Lower lobe of right lung (tissue), 2 donors: ENCODE results near the gene ITGAE. TPM values are rescaled to one million over a fixed set of nuclear protein-coding genes. Genes with fewer than 3 reads are reported as not detected.

Source experiments
- ATAC-seq, 2 donors: fragments of 200-7000 bp; cut with Tn5 transposase; one replicate each; pipeline ENCODE4 v1.9.1; 2020 to 2022; ENCODE audit warnings: mild to moderate bottlenecking in 2 of 2, moderate library complexity in 2 of 2
- DNase-seq: peaks from one replicate; pipeline ENCODE4 v3.0.0-alpha.2; 2020
- H3K27ac ChIP-seq: fragments of 200-600 bp; one replicate; pipeline ENCODE4 v1.8.0; 2022
- H3K27me3 ChIP-seq: fragments of 200-600 bp; one replicate; pipeline ENCODE4 v1.8.0; 2022; ENCODE audit warnings: low read depth
- H3K36me3 ChIP-seq: fragments of 200-600 bp; one replicate; pipeline ENCODE4 v1.8.0; 2022; ENCODE audit warnings: mild to moderate bottlenecking
- H3K4me1 ChIP-seq: fragments of 200-600 bp; one replicate; pipeline ENCODE4 v1.8.0; 2022
- H3K4me3 ChIP-seq: fragments of 200-600 bp; one replicate; pipeline ENCODE4 v1.8.0; 2022; ENCODE audit warnings: mild to moderate bottlenecking
- H3K9me3 ChIP-seq: fragments of 200-600 bp; one replicate; pipeline ENCODE4 v1.8.0; 2022
- CTCF ChIP-seq: fragments of 200-600 bp; IDR thresholded peaks from one replicate; pipeline ENCODE4 v1.8.0; 2022; ENCODE audit warnings: antibody characterized with exemption, mild to moderate bottlenecking
- intact Hi-C: fragments of 100-400 bp; cut with DNase I; formaldehyde crosslinking; loops from one replicate; pipeline ENCODE4 v1.11.0; 2022
- total RNA-seq: library from RNA; stranded (reverse); fragmentation: NEBNext Ultra II Directional; extraction: Animal tissue kit (Norgen Biotek cat#: 25700); gene quantifications from one replicate; pipeline ENCODE4 v1.2.1, GENCODE V29; 2021
- donor health status: DM: no; HTN: yes; CAD: no; lungs with severe emphysema.

ITGAE gene
- total RNA-seq, 1 donor from 2014 or later: 35.4 TPM

- peaks cover 34% of the 10 kb centered on the region for H3K27me3 ChIP-seq
- H3K36me3 ChIP-seq: no peaks in the 10 kb centered on the region
- H3K4me1 ChIP-seq: no peaks in the 10 kb centered on the region
- no peak for TF ChIP-seq CTCF
- DNase-seq (no peak), ATAC-seq (peak in 1 of 2 donors; percentile 4)
- H3K4me3 ChIP-seq: no peak overlapping the region
- no peaks in the 10 kb centered on the region for H3K9me3 ChIP-seq
- intact Hi-C loops: no loop called here
- no peak overlapping the region for H3K27ac ChIP-seq
Measured at GRCh38 chr17:3679531-3680126, 121.4 kb downstream of the ITGAE start.

- DNase-seq: no peak
- Histone ChIP-seq H3K27me3 (peaks cover 28% of the 10 kb centered on the region), H3K36me3 (no peaks in the 10 kb centered on the region), H3K9me3 (no peaks in the 10 kb centered on the region), H3K4me3 (no peak overlapping the region), H3K27ac (no peak overlapping the region), H3K4me1 (no peaks in the 10 kb centered on the region)
- intact Hi-C loops: no loop called here
- no peak for TF ChIP-seq CTCF
- no peak for ATAC-seq
Measured at GRCh38 chr17:3678821-3679530, 122.0 kb downstream of the ITGAE start.

GRCh38 chr17:3678095-3678820 is 122.7 kb downstream of the ITGAE start:
- DNase-seq (no peak), ATAC-seq (peak in 1 of 2 donors; percentile 13)
- no peaks in the 10 kb centered on the region for H3K4me1 ChIP-seq
- no peak overlapping the region for H3K27ac ChIP-seq
- intact Hi-C loops: no loop called here
- TF ChIP-seq CTCF: no peak
- peaks cover 23% of the 10 kb centered on the region for H3K27me3 ChIP-seq
- no peaks in the 10 kb centered on the region for H3K36me3 ChIP-seq
- no peak overlapping the region for H3K4me3 ChIP-seq
- no peaks in the 10 kb centered on the region for H3K9me3 ChIP-seq

GRCh38 chr17:3675886-3676285 is 125.1 kb downstream of the ITGAE start:
- no peaks in the 10 kb centered on the region for H3K36me3 ChIP-seq
- no peaks in the 10 kb centered on the region for H3K9me3 ChIP-seq
- intact Hi-C loops: no loop called here
- no peak for ATAC-seq
- no peak for TF ChIP-seq CTCF
- no peak overlapping the region for H3K27ac ChIP-seq
- no peak overlapping the region for H3K4me3 ChIP-seq
- H3K4me1 ChIP-seq: no peaks in the 10 kb centered on the region
- peaks cover 4% of the 10 kb centered on the region for H3K27me3 ChIP-seq
- DNase-seq: no peak

GRCh38 chr17:3672571-3672970 is 128.4 kb downstream of the ITGAE start:
- no peaks in the 10 kb centered on the region for H3K36me3 ChIP-seq
- ATAC-seq: no peak
- H3K4me3 ChIP-seq: no peak overlapping the region
- intact Hi-C loops: no loop called here
- TF ChIP-seq CTCF: no peak
- H3K27me3 ChIP-seq: no peaks in the 10 kb centered on the region
- H3K27ac ChIP-seq: no peak overlapping the region
- peaks cover 18% of the 10 kb centered on the region for H3K4me1 ChIP-seq
- DNase-seq: no peak
- no peaks in the 10 kb centered on the region for H3K9me3 ChIP-seq
